GM19099 (cell line): ENCODE data around the gene AGAP9.
"Not testable (repeated sequence)": the region's sequence is repeated elsewhere in the genome, so short reads cannot be mapped to it uniquely, and the experiment has no call there.

Source experiments
- POLR2A ChIP-seq: IDR thresholded peaks from 3 replicates; pipeline ENCODE4 v1.6.1; 2011; ENCODE audit warnings: low read depth; ENCODE audit not compliant: insufficient read length; ENCODE audit errors: extremely low read depth

Gene AGAP9

DNA sequence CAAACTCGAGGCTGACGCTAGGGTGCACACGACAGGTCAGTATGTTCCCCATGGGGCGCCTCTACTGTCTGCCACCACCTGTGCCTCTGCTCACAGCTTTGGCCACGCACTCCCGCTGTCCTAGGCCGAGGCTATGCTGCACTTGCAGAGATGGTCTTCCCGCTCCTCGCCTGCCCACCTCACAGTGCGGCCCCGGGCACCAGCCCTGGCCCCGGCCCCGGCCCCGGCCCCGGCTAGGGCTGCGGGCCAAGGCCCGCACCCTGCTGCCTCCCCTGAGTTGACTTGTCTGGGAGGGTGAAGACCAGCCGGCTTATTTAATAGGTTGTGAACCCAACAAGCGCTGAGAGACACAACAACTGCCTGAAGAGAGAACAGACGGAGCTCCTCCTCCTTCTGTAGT lies at the start of gene AGAP9:
Gene AGAP9, minus strand, starts transcription at position 164 of the 400 bp plus-strand sequence. Its CDS starts 112 bp downstream, at position 52.
- not testable (repeated sequence) for TF ChIP-seq POLR2A

DNA sequence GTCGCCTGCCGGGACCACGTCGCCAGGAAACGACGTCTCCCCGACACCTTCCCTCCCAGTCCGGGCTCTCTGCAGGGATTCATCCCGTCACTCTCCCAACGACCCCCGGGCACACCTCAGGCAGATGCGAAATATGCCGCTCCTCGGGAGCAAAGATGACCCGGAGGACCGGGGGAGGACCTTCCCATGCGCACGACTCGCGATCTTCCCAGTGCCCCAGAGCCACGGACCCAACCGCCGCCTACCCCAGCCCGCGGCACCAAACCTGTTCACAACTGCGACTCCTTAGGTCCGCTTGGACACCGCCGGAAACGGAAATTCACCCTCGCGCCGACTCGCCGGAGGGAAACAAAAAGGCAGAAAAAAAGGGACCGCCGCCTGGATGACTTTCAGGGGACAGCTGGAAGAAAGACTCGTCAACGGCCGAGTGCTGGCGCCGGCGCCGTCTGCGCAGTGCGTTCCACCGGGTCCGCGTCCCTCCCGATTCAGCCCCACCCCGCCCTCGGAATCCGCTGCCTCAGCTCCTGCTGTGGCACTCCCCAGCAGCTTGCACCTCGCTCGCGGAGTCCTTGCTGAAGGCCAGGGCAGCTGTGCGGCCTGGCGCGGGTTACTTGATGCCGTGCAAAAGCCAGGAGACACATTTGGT lies 29.9 kb upstream of the AGAP9 start:
- peak; percentile 73 for TF ChIP-seq POLR2A

DNA sequence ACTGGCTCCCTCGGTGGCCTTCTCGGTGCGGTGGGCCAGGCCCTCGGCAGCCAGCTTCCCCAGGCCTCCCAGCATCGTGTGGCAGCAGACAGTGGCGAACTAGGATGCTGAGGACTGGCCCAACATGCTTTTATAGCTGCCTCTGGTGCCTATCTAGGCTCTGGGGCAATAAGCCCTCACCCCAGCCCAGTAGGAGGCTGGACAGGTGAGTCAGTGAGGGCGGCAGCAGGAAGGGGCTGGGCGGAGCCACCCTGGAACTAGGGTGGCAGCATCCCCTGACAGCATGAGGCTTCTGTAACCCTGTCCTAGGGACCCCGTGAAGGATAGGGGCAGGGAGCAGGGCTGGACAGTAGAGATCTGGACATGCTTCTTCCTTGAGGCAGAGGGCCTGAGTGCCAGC lies 31.8 kb downstream of the AGAP9 start, which contains the start of gene FAM25G:
Gene FAM25G, minus strand, starts transcription at position 101 of the 400 bp plus-strand sequence. Its CDS starts 26 bp downstream, at position 75.
- not testable (repeated sequence) for TF ChIP-seq POLR2A

DNA sequence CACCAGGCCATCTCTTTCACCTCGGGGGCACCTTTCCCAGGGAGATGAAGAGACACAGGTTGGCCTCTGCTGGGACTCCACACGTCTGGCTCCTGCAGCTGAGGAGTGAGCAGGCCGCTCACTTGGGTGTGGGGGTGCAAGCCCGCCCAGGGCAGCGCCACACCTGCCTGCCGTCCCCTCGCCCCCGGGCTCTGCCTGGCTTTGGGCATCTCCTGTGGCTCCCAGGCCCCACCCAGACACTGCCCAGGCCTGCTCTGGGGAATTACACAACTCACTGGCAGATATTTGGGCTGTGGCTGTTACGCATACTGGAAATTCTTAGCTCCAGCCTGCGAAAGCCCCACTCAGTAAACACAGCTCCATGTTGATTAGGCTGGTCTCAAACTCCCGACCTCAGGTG lies 39.5 kb downstream of the AGAP9 start, which contains the start of gene ANXA8:
Gene ANXA8, minus strand, starts transcription at position 193 of the 400 bp plus-strand sequence. Its CDS starts 182 bp downstream, at position 11.
- TF ChIP-seq POLR2A = not testable (repeated sequence)

DNA sequence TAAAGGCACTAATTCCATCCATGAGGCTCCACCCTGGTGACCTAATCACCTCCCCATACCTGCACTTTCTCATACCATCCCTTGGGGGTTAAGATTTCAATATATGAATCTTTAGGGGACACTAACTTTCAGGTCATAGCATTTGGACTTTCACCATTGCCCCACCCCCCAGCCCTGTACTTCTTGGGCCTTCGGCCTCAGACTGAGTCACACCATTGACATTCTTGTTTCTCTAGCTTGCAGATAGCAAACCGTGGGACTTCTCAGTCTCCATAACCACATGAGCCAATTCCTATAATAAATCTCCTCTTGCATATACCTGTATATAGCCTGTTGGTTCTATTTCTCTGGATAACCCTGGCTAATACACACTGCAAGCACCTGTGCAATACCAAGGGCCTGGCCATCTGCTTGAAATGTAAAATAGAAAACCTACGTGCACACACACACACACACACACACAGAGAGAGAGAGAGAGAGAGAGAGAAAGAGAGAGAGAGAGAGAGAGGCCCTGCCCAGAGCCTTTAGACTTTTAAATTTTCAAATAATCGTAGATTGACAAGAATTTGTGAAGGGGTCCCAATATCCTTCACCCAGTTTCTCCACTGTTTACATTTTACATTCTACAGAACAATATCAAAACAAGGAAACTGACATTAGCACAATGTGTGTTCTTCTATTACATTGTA lies 64.8 kb downstream of the AGAP9 start:
- no peak for TF ChIP-seq POLR2A

DNA sequence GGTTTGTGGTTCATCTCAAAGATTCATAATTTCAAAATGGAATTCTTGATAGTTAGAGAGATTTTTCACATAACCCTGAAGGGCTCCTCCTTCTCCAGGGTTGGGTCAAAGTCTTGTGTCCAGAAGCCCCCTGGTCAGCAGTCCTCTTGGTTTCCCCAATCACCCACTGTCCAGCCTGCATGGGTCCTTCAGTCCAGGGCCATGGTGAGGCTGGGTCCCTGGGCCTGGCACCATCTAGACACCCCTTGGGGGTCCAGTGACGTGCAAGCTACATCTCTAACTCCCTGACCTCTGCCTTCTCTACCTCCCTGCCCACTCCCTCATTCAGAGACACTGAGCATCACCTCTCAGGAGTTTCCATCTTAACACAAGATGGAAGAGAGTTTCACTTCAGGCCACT lies 65.6 kb downstream of the AGAP9 start:
- TF ChIP-seq POLR2A = no peak

DNA sequence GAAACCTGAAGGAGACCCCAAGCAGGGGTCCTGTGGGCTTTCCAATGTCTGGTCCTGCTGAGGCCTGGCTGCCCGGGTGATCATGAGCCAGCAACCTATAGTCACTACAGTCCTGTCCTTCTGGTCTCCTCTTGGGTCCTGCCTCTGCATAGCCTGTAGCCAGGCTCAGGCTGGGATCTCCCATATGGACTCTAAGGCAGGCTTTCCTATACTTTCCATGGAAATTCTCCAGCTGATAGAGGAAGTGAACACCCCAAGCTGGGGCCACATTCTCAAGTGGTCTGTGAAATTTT lies 66.0 kb downstream of the AGAP9 start:
- no peak for TF ChIP-seq POLR2A

DNA sequence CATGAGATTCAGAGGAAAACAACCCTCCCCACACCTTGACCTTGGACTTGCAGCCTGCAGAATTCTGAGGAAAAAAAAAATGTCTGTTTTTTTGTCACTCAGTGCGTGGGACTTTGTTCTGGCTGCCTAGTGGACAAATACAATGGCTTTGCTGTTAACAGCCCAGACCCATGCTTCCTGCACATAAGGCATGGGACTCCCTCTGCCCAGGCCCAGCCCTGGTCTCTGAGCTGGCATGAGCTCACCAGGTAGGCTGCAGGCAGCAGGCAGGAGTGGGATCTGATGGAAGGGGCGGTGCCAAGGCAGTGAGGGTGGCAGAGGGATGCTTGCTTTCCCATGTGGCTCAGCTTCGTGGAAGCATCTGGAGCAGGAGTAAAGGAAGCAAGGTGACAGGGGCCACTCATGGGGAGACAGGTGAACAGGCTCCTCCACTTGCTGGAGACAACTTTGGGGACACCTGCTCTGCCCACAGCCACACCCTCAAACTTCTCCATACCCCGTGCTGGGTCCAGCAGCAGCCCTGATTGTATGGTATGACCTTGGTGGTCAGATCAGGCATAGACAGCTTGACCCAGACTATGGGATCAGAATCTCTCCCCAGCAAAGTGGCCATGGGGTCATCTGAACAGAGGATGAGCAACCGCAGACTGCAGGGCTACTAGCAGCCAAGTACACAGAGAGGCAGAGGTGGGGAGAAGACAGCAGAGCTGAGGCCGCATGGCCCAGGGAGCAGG lies 66.5 kb downstream of the AGAP9 start:
- TF ChIP-seq POLR2A = no peak

DNA sequence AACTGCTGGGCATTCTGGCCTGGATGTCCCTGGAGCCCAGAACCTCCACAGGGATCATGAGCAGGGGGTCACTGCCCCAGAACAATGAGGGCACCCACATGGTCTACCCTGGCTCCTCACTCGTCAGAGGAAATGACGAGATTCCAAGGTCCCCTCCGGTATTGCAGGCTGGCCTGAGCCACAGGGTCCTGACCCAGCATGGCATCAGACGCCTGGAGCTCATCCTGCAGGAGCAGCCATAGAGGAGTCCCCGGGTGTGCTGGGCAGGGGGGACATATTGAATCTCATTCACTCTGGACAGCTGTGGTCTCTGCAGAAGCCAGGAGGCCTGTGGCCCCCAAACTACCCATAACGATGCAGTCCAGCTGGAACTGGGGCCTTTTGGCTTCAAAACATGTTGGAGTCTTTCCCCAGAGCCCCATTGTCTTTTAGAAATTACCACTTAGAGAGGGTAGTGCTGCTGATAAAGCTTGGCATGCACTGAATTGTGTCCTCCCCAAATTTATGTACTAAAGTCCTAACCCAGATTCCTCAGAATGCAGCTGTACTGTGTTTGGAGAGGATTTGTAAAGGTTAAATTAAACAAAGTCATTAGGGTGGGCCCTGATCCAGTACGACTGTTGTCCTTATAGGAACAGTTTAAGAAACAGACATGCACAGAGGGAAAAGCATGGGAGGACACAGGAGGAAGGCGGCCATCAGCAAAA lies 67.2 kb downstream of the AGAP9 start:
- no peak for TF ChIP-seq POLR2A

DNA sequence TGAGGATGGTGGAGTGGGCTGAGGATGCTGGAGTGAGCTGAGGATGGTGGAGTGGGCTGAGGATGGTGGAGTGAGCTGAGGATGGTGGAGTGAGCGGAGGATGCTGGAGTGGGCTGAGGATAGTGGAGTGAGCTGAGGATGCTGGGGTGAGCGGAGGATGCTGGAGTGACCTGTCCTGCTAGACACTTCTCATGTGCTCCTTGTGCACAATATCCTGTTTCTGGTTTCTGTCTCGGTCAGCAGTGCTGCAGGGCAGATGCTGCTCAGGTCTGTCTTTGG lies 68.7 kb downstream of the AGAP9 start:
- no peak for TF ChIP-seq POLR2A

DNA sequence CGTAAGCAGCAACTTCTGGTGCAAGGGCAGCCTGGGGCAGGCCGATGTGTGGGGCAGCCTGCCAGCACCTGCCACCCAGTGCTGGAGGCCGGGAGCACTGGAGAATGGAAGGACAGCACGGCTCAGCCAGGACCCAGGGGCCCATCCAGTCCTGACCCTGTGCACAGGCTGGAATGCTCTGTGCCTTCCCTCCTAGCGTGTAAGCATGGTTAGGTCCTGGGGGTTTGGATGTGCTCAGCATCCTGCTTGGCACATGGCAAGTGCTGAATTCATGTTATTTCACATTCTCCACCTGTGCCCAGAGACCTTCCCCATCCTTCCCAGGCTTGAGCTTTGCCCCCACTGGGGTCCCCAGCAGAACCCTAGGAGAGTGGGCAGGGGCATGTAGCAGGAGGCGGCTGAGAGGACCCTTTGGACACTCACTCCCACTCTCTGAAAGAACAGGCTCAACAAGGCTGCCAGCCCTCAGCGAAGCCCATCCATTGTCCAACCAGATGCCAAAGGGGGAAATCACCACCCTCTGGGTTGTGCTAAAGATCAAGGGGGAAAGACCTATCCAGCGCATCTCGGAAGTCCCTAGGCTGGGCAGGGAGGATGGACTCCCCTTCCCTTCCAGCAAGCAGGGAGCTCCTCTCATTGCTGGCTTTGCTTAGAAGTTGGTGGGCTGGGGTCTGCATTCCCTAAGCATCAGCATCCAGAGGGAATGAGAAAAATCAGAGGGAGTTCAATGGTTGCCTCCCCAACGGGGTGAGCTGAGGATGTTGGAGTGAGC lies 69.2 kb downstream of the AGAP9 start:
- TF ChIP-seq POLR2A = no peak

DNA sequence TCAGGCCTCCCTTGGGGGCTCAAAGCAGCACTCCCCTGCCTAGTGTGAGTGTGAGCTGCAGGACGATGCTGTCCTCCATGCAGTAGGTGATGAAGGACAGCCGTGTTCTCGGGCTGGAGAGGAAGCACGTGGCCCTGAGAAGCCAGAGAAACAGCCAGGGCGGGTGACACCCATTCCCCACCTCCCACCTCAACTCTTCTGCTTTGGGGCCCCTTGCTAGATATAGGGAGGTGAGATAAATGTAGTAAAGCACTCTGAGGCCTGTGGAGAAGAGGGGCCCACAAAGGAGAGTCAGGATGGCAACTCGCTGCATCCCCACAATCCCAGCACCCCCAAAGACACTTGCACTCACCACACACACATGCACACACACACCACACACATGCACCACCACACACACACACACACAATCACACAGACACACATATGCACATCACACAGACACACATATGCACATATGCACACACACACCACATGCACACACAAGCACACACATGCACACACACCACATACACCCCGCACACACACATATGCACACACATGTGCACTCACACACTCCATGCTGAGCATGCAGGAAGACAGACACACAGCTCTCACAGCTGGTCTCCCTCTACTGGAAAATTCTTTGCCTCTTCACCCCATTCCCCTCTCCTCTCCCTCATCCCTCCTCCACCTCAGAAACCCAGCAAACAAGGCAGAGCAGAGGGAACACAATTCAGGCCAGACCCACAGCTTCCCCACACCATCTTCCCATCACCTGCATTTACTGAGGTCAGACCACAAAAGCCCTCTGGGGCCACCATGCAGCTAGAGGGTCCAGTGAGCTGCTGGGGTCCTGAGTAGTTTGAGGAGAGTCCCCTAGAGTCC lies 70.1 kb downstream of the AGAP9 start:
- no peak for TF ChIP-seq POLR2A

DNA sequence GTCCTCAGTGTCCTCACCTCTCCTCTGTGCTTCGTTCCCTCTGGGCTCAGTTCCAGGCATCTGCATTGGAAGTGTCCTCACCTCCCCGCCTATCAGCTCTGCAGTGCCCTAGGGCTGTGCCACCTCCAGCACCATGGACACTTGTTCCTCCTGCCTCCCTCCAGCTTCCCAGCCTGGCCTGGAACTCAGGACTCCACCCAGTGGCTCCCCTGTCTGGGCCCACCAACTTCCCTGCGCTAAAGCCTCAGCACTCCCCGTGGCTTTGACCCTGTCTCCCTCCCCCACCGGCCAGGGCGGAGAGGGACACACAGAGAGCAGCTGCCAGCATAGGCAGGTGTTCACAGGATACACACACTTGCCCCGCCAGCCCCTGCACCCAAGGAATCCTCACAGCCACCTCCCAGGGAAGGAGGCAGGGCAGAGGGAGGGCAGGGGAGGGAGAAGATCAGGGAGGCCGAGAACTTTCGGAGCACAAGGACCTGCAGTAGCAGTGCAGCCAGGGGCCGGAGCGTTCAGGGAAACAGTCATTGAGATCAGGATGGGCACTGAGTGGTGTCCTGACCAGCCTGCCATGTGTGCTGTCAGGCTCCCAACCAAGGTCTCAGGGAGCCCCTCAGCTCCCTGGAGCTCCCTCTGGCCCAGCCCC lies 70.8 kb downstream of the AGAP9 start:
- no peak for TF ChIP-seq POLR2A
